ENCODE results near the gene HOXC4. TPM values are rescaled to one million over a fixed set of nuclear protein-coding genes. Genes with fewer than 3 reads are reported as not detected.

Gene HOXC4
- total RNA-seq, 1 donor from 2014 or later: not detected

DNA sequence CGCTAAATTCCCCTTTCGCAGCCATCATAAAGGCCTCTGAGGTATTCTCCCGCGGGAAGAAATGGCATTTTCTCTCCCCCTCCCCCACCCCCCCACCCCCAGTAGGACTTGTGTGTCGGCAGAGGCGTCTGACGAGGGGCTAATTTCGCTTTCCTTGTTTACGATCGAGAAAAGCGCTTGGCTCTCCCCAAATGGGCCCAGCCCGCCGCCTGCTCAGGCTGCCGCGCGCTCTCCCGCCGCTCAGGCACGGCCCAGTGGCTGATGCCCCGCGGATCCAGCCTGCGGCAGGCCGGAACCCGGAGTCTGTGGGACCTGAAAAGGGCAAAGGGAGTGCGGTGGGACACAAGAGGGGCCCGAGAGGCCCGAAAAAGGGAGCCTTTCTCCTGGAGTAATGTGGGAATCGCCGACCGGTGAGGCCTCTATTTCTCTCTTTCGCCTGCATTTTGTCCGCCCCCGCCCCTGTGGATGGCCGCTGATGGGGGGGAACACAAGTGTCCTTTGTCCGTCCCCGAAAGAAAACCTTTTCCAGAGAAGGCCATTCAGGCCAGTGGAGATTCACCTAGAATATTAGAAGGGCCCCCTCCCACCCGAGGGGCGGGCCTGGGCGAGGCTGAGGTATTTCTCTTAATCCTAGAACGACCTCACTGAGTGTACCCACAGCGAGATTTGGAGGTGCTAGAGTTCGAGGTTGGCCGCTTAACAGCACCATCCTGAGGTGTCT is 34.4 kb upstream of the HOXC4 start:
- H3K36me3 Mint-ChIP-seq (ENCODE audit: unreplicated experiment): no peaks in the 10 kb centered on the region
- no peak for DNase-seq (ENCODE audit: extremely low spot score, unreplicated experiment)
- H3K27me3 Mint-ChIP-seq (ENCODE audit: unreplicated experiment): peaks cover 83% of the 10 kb centered on the region
- TF ChIP-seq, protein P1, sequence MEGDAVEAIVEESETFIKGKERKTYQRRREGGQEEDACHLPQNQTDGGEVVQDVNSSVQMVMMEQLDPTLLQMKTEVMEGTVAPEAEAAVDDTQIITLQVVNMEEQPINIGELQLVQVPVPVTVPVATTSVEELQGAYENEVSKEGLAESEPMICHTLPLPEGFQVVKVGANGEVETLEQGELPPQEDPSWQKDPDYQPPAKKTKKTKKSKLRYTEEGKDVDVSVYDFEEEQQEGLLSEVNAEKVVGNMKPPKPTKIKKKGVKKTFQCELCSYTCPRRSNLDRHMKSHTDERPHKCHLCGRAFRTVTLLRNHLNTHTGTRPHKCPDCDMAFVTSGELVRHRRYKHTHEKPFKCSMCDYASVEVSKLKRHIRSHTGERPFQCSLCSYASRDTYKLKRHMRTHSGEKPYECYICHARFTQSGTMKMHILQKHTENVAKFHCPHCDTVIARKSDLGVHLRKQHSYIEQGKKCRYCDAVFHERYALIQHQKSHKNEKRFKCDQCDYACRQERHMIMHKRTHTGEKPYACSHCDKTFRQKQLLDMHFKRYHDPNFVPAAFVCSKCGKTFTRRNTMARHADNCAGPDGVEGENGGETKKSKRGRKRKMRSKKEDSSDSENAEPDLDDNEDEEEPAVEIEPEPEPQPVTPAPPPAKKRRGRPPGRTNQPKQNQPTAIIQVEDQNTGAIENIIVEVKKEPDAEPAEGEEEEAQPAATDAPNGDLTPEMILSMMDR (IDR thresholded peaks at IDR 0.05): no peak
- peaks cover 16% of the 10 kb centered on the region for H3K4me1 Mint-ChIP-seq (ENCODE audit: unreplicated experiment)
- no peaks in the 10 kb centered on the region for H3K9me3 Mint-ChIP-seq (ENCODE audit: unreplicated experiment)
- peak overlapping the region; percentile 22 for H3K4me3 Mint-ChIP-seq (ENCODE audit: unreplicated experiment)
- no peak overlapping the region for H3K27ac Mint-ChIP-seq (ENCODE audit: unreplicated experiment)

DNA sequence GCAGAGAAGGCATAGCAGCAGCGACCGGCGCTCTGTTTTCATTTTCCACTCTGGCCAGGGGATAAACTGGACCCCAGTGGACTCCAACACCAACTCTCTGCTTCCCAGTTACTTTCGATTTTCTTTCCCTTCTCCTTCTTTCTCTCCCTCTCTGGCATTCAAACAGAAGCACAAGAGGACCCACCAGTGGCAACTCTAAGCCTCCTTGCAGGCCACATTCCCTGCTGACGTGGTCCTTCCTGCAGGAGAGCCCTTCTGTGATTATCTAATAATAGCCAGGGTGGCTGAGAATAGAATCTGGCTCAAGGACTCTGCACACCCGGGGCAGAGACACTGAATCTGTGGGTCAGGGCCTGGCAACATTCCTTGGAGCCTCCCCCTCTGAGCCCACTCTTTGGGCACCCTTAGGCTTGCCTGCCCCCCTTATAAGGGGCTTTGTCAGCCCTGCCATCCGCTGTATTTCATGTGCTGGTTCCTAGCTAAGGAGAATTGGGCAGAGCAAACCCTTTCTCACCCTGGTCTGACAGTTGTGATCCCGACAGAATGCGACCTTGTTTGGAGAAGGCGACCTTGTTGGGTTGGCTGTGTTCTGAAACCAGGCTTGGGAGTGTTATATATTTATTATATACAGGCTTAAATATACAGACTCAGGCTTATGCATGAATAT is 33.6 kb upstream of the HOXC4 start:
- H3K4me3 Mint-ChIP-seq (ENCODE audit: unreplicated experiment): peak overlapping the region; percentile 46
- no peaks in the 10 kb centered on the region for H3K36me3 Mint-ChIP-seq (ENCODE audit: unreplicated experiment)
- DNase-seq (ENCODE audit: extremely low spot score, unreplicated experiment): no peak
- peaks cover 16% of the 10 kb centered on the region for H3K4me1 Mint-ChIP-seq (ENCODE audit: unreplicated experiment)
- TF ChIP-seq, protein P1 (IDR thresholded peaks at IDR 0.05): no peak
- H3K9me3 Mint-ChIP-seq (ENCODE audit: unreplicated experiment): no peaks in the 10 kb centered on the region
- H3K27ac Mint-ChIP-seq (ENCODE audit: unreplicated experiment): no peak overlapping the region
- peaks cover 82% of the 10 kb centered on the region for H3K27me3 Mint-ChIP-seq (ENCODE audit: unreplicated experiment)

DNA sequence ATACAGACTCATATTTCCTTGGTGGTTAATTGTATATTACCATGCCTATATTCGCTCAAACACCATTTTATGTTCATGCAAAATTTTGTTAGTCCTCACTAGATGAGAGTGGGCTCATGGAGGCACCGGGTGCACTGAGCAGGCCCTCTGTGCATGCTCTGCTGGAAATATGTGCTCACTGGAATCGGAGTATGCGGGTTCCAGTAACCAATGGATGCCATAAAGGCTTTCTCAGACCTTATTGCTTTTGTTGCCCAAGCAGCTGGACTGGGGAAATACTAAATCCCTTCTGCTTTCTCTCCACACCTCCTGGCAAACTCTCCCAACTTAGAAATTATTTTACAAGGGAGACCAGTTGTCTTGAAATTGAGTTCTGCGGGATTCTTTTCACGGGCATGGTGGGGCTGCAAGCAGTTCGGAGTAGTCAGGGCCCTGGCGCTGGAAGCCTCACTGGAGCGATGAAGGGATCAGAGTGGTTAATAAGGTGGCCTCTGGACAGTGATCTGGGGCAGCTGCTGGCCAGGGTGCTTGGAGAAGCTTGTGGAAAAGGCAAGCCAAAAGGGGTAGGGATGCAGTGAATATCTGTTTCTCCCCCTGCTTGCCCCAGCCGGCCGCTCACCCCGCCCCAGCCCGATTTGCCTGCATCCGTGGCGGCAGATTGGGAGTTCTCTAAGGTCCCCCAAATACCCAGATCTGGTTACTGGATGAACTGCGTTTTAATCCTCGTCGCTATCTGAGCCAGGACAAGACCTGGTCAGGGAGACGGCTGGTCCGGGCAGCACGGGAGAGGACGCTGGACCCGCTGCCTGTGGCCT is 32.8 kb upstream of the HOXC4 start:
- peaks cover 81% of the 10 kb centered on the region for H3K27me3 Mint-ChIP-seq (ENCODE audit: unreplicated experiment)
- H3K36me3 Mint-ChIP-seq (ENCODE audit: unreplicated experiment): no peaks in the 10 kb centered on the region
- H3K4me1 Mint-ChIP-seq (ENCODE audit: unreplicated experiment): peaks cover 16% of the 10 kb centered on the region
- H3K27ac Mint-ChIP-seq (ENCODE audit: unreplicated experiment): no peak overlapping the region
- no peaks in the 10 kb centered on the region for H3K9me3 Mint-ChIP-seq (ENCODE audit: unreplicated experiment)
- no peak for DNase-seq (ENCODE audit: extremely low spot score, unreplicated experiment)
- TF ChIP-seq, protein P1 (IDR thresholded peaks at IDR 0.05): no peak
- no peak overlapping the region for H3K4me3 Mint-ChIP-seq (ENCODE audit: unreplicated experiment)

DNA sequence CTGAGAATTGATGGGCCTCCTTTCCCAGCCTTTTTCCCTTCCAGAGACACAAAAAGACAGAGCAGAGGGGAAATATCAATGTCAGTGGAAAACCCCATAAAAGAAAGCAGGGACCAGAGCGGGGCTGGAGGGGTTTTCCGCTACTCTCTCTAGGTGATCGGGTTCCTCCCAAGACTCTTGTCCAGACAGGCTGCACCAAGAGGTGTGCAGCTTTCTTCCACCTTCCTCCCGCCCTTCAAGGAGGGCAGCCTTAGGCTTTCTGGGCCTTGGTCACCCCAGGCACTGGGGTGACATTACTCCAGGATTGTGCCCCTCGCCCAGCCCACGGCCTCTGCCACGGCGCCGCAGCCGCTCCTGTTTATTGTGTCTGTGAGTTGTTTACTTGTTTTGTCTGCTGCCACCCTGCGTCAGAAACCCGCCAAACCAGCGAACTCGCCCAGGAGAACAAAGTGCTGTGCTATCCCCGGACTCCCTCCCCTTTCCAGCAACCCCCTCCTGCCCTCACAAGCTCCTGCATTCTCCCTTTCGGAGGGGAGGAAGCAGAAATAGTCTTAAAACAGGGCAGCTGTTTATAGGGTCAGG is 32.1 kb upstream of the HOXC4 start:
- H3K27me3 Mint-ChIP-seq (ENCODE audit: unreplicated experiment): peaks cover 81% of the 10 kb centered on the region
- no peak for DNase-seq (ENCODE audit: extremely low spot score, unreplicated experiment)
- H3K36me3 Mint-ChIP-seq (ENCODE audit: unreplicated experiment): no peaks in the 10 kb centered on the region
- no peaks in the 10 kb centered on the region for H3K9me3 Mint-ChIP-seq (ENCODE audit: unreplicated experiment)
- H3K27ac Mint-ChIP-seq (ENCODE audit: unreplicated experiment): no peak overlapping the region
- TF ChIP-seq, protein P1 (IDR thresholded peaks at IDR 0.05): no peak
- peaks cover 16% of the 10 kb centered on the region for H3K4me1 Mint-ChIP-seq (ENCODE audit: unreplicated experiment)
- no peak overlapping the region for H3K4me3 Mint-ChIP-seq (ENCODE audit: unreplicated experiment)
